ENCODE results near the gene ASCL4. TPM values are rescaled to one million over a fixed set of nuclear protein-coding genes. Genes with fewer than 3 reads are reported as not detected.
"Not testable (repeated sequence)": the region's sequence is repeated elsewhere in the genome, so short reads cannot be mapped to it uniquely, and the experiment has no call there.

The ASCL4 gene
- 1.6 TPM for total RNA-seq

- no peak for DNase-seq
Measured at GRCh38 chr12:107774349-107775029, at the start of gene ASCL4. Gene ASCL4 (plus strand): TSS chr12:107774704. CDS start chr12:107775219, 515 bp downstream.

DNA sequence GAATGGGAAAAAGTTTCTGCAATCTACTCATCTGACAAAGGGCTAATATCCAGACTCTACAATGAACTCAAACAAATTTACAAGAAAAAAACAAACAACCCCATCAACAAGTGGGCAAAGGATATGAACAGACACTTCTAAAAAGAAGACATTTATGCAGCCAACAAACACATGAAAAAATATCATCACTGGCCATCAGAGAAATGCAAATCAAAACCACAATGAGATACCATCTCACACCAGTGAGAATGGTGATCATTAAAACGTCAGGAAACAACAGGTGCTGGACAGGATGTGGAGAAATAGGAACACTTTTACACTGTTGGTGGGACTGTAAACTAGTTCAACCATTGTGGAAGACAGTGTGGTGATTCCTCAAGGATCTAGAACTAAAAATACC lies 47.2 kb upstream of the ASCL4 start:
- not testable (repeated sequence) for DNase-seq

DNA sequence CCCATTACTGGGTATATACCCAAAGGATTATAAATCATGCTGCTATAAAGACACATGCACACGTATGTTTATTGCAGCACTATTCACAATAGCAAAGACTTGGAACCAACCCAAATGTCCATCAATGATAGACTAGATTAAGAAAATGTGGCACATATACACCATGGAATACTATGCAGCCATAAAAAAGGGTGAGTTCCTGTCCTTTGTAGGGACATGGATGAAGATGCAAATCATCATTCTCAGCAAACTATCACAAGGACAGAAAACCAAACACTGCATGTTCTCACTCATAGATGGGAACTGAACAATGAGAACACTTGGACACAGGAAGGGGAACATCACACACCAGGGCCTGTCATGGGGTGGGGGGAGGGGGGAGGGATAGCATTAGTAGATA lies 46.8 kb upstream of the ASCL4 start:
- DNase-seq: not testable (repeated sequence)

DNA sequence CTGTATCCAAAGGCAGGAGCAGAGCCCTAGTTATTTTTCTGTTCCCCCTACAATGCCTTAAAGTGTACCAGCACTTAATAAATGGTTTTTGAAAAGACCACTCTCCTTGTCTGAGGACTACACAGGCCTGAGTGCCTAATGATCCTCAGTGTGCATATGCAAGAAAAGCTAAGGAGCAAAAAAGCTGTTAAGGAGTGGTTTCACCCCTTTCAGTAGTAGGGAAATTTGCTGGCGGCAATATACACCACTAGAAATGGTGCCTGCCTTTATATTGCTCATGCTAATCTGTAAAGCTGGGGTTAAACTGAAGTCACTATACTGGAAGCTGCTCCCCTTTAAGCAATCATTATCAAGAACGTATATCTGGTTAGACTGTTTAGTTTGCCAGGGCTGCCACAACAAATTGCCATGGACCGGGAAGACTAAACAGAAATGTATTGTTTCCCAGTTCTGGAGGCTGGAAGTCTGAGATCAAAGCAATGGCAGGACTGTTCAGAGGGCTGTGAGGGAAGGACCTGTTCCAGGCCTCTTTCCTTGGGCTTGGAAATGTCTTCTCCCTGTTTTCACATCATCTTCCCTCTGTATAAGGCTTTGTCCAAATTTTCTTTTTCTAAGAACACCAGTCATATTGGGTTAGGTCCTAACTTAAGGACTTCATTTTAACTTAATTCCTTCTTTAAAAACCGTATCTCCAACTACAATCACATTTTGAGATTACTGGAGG lies 43.7 kb upstream of the ASCL4 start:
- no peak for DNase-seq

DNA sequence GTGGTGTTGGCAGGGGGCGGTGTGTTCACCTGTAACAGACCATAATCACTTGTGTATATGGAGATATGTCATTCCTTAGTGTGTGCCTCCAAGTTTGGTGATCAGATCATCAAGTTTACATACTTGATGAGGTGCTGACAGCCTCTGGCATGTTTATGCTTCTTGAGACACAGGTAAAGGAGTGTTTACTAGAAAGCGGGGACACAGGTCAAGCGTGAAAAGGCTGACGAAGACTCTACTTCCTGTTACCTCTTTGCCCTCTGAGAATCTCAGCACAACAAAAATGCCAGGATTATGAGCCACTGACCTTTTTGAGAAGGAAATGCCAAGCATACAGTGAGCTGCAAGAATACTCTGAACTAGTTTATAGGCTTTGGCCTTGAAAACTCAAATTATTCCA lies 43.1 kb upstream of the ASCL4 start:
- DNase-seq: no peak

DNA sequence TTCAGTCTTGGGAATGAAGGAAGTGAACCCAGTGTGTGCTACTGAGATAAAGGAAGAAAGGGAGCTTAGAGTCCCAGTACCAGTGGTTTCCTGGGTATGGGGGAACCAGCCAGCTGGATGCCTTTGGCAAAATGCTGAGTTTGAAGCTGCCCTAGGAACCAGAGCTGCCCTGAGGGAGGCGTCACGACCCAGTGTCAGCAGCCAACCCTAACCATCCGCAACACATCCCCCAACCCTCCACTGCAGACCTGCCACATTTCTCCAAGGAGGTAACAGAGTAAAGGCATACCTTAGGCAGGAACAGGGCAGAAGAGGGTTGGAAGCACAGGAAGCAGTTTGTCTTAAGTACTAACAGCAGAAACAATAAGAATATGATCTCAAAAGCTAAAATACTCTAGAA lies 42.1 kb upstream of the ASCL4 start:
- no peak for DNase-seq

- no peak for DNase-seq
Measured at GRCh38 chr12:107734139-107734538, 40.4 kb upstream of the ASCL4 start.

GRCh38 chr12:107735763-107736162 lies 38.7 kb upstream of the ASCL4 start:
- peak; percentile 36 for DNase-seq

GRCh38 chr12:107736914-107737313 lies 37.6 kb upstream of the ASCL4 start:
- no peak for DNase-seq

GRCh38 chr12:107748472-107748871 lies 26.0 kb upstream of the ASCL4 start:
- DNase-seq: no peak

DNA sequence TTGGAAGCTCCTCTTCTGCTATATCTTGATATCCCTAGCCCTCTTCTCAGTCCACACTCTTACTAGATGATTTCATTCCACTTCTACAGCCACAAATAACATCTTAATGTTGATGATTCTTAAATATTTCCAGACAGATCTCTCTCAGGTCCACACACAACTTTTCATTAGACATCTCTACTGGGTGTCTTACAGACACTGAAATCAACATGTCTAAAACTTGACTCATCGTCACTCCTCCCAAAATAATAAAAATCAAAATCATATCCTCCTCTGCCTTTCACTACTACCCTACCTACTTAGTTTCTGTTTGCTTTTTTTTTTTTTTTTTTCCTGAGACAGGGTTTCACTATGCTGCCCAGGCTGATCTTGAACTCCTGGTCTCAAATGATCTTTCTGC lies 25.4 kb upstream of the ASCL4 start:
- DNase-seq: no peak

GRCh38 chr12:107759410-107759809 lies 15.1 kb upstream of the ASCL4 start:
- DNase-seq: no peak

DNA sequence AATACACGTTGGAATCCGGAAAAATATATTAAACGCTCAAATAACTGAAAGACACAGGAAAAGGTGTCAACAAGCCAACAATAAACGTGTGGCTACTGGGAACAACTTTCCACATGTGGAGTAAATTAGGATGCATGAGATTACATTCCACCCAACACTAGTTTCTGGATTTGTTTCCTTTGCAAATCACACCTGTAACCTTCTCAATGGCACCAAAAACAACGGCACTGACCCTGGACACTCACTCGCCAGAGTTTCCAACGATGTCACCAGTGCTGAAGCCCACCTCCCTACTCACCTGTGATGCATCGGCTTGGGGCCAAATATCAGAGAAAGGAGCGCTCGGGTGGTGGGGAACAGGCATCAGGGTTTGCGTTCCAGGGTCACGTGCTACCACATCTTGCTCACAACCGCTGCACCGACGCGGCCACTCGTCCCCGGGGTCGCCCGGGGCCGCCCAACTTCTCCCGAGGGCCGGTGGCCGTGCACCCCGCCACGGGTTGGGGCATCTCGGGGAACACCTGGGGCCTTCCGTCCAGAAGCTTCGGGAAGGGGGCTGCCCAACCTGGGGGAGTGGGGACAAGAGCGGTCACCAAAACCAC lies 14.2 kb upstream of the ASCL4 start:
- no peak for DNase-seq

- peak; percentile 96 for DNase-seq
Measured at GRCh38 chr12:107760809-107761501, 13.5 kb upstream of the ASCL4 start, which contains the start of gene PRDM4. Gene PRDM4 (minus strand): TSS chr12:107761137. CDS start chr12:107760515, 622 bp downstream.

- no peak for DNase-seq
Measured at GRCh38 chr12:107761502-107761904, 13.0 kb upstream of the ASCL4 start.

DNA sequence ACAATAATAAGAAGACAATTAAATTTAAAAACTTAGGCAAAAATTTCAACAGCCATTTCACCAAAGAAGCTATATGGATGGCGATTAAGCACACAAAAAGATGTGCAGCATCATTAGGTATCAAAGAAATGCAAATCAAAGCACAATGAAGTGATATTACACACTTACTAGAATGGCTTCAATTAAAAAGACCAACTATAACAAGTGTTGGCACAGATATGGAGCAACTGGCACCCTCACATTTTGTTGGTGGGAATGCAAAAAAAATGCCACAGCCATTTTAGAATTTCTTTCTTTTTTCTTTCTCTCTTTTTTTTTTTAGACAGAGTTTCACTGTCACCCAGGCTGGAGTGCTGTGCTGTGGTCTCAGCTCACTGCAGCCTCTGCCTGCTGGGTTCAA lies 11.6 kb upstream of the ASCL4 start:
- no peak for DNase-seq

DNA sequence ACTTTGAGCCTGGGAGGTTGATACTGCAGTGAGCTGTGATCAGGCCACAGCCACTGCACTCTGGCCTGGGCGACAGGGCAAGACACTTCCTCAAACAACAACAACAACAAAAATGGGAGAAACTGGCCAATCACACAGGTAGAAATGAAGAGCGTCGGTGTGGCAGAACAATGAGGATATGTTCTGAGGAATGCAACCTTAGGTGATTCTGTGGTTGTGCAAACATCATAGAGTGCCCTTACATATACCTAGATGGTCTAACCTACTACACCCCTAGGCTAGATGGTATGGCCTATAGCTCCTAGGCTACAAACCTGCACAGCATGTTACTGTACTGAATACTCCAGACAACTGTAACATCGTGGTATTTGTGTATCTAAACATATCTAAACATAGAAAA lies 9.9 kb upstream of the ASCL4 start:
- no peak for DNase-seq

DNA sequence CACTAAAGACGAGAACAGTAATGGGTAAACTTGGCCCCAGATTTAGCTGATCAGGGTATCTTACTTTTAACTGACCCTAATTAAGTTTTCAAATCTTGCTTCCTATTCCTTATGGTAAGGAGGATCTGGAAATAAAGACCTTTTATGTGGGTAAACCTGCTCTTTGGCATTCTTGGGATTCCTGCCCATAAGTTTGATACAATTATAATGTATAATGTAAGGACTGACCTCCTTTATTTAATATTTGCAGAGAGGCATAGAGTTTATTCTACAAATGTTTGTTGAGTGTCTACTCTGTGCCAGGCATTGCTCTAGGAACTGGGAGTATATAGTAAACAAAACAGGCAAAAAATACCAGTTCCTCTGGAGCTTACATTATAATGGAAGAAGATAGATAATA lies 9.2 kb upstream of the ASCL4 start:
- DNase-seq: no peak

- no peak for DNase-seq
Measured at GRCh38 chr12:107767466-107767865, 7.0 kb upstream of the ASCL4 start.

DNA sequence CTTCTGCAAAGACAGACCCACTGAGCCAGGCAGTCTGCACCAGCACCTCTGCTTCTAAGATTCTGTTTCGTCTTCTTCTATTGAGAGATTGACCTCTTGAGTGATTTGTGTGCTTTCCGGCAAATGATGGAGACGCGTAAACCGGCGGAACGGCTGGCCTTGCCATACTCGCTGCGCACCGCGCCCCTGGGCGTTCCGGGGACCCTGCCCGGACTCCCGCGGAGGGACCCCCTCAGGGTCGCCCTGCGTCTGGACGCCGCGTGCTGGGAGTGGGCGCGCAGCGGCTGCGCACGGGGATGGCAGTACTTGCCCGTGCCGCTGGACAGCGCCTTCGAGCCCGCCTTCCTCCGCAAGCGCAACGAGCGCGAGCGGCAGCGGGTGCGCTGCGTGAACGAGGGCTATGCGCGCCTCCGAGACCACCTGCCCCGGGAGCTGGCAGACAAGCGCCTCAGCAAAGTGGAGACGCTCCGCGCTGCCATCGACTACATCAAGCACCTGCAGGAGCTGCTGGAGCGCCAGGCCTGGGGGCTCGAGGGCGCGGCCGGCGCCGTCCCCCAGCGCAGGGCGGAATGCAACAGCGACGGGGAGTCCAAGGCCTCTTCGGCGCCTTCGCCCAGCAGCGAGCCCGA lies 703 bp downstream of the ASCL4 start:
- no peak for DNase-seq

- no peak for DNase-seq
Measured at GRCh38 chr12:107776171-107776570, 1.7 kb downstream of the ASCL4 start.

GRCh38 chr12:107778383-107779025 lies 4.0 kb downstream of the ASCL4 start:
- DNase-seq: no peak
